Activated CD8-positive, alpha-beta memory T cell treated with anti-CD3 and anti-CD28 coated beads for 1 hour (primary cell): ENCODE data around the gene VGF.
"Not testable (repeated sequence)": the region's sequence is repeated elsewhere in the genome, so short reads cannot be mapped to it uniquely, and the experiment has no call there.

ENCODE experiments used
- DNase-seq, 2 donors: peaks; one replicate each; pipeline ENCODE4 v3.0.0-alpha.2; 2020; ENCODE audit warnings: low read depth in 1 of 2; ENCODE audit errors: extremely low read depth in 1 of 2

VGF gene

GRCh38 chr7:101165075-101165957 is at the start of gene VGF:
VGF (minus strand) TSS chr7:101165569; CDS start chr7:101164843, 726 bp downstream.
- peak; percentile 76 to 89 for DNase-seq

- no peak for DNase-seq
These were observed 46.6 kb upstream of the VGF start for GRCh38 chr7:101212014-101212413.

- no peak for DNase-seq
These were observed 46.1 kb upstream of the VGF start for GRCh38 chr7:101211501-101211900.

GRCh38 chr7:101210143-101210542 is 44.8 kb upstream of the VGF start:
- DNase-seq: no peak

GRCh38 chr7:101208794-101209193 is 43.4 kb upstream of the VGF start:
- DNase-seq: no peak

- no peak for DNase-seq
These were observed 42.1 kb upstream of the VGF start for GRCh38 chr7:101207459-101207858.

GRCh38 chr7:101206665-101207042 is 41.3 kb upstream of the VGF start:
- DNase-seq: no peak

GRCh38 chr7:101205901-101206664 is 40.7 kb upstream of the VGF start:
- no peak for DNase-seq

- not testable (repeated sequence) for DNase-seq
These were observed 38.7 kb upstream of the VGF start for GRCh38 chr7:101203740-101204738.

- no peak for DNase-seq
These were observed 37.2 kb upstream of the VGF start for GRCh38 chr7:101202603-101202918.

- no peak for DNase-seq
These were observed 36.6 kb upstream of the VGF start for GRCh38 chr7:101201695-101202602.

- no peak for DNase-seq
These were observed 35.7 kb upstream of the VGF start, which contains the start of gene MOGAT3 for GRCh38 chr7:101200862-101201599. MOGAT3 (minus strand) TSS chr7:101201036; CDS start chr7:101200854, 182 bp downstream.

GRCh38 chr7:101200504-101200861 is 35.1 kb upstream of the VGF start:
- no peak for DNase-seq

- not testable (repeated sequence) for DNase-seq
These were observed 34.2 kb upstream of the VGF start for GRCh38 chr7:101199522-101199921.

- DNase-seq: no peak
These were observed 33.1 kb upstream of the VGF start for GRCh38 chr7:101198476-101198875.

GRCh38 chr7:101197991-101198390 is 32.6 kb upstream of the VGF start:
- DNase-seq: no peak

- DNase-seq: no peak
These were observed 30.5 kb upstream of the VGF start for GRCh38 chr7:101195884-101196283.

- no peak for DNase-seq
These were observed 23.7 kb upstream of the VGF start for GRCh38 chr7:101189109-101189508.

GRCh38 chr7:101186844-101187428 is 21.6 kb upstream of the VGF start:
- DNase-seq: no peak
